ENCODE data around the gene RBFA. TPM values are rescaled to one million over a fixed set of nuclear protein-coding genes. Genes with fewer than 3 reads are reported as not detected.

RBFA gene
- polyA plus RNA-seq, 1 of the 3 experiments (the other 2 are of a cell fraction) = 57.6 TPM

DNA sequence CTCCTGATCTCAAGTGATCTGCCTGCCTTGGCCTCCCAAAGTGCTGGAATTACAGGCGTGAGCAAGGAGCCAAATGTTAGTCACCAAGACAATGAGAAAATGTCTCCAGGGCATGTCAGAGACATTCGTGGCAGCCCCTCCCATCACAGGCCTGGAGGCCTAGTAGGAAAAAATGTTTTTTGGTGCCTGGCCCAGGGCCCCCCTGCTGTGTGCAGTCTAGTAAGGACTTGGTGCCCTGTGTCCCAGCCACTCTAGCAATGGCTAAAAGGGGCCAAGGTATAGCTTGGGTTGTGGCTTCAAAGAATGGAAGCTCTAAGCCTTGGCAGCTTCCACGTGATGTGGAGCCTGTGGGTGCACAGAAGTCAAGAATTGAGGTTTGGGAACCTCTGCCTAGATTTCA lies 33.4 kb upstream of the RBFA start:
- Histone ChIP-seq H3K27me3 (ENCODE audit: insufficient read depth) (no peaks in the 10 kb centered on the region), H3K79me2 (ENCODE audit: insufficient read depth) (no peaks in the 10 kb centered on the region), H3K36me3 (replicated peaks in 1 of 2; ENCODE audit: control insufficient read depth in 1 of 2, insufficient read depth in 2 of 2, low read length in 1 of 2) (no peaks in the 10 kb centered on the region), H3K9me2 (no peaks in the 10 kb centered on the region), H3K4me2 (no peak overlapping the region), H3F3A (replicated peaks; ENCODE audit: insufficient read depth) (no peaks in the 10 kb centered on the region), H3K9ac (no peak overlapping the region), H3K9me3 (no peaks in the 10 kb centered on the region), H4K20me1 (ENCODE audit: insufficient read depth) (no peaks in the 10 kb centered on the region), H3K4me3 (ENCODE audit: low read depth in 2 of 2, low read length in 1 of 2) (no peak overlapping the region), H3K27ac (ENCODE audit: low read depth in 2 of 2, low read length in 1 of 2) (no peak overlapping the region), H3K4me1 (ENCODE audit: control insufficient read depth in 1 of 2, insufficient read depth in 2 of 2, low read depth in 1 of 2, low read length in 1 of 2) (no peaks in the 10 kb centered on the region), H2AFZ (ENCODE audit: low read depth) (no peak overlapping the region)
- ChIA-PET POLR2A (no interaction called here), CTCF (no interaction called here)
- WGBS (ENCODE audit: low lambda C conversion rate) = 28% methylated on average over 3 of the region's 3 CpGs
- TF ChIP-seq RCOR1 (IDR thresholded peaks at IDR 0.05; ENCODE audit: low read length) (no peak), GATA2 (CRISPR knock-in tag; IDR thresholded peaks at IDR 0.05) (no peak), NRF1 (IDR thresholded peaks at IDR 0.05; ENCODE audit: low read depth, low read length) (no peak)
- TF ChIP-seq, protein P1, sequence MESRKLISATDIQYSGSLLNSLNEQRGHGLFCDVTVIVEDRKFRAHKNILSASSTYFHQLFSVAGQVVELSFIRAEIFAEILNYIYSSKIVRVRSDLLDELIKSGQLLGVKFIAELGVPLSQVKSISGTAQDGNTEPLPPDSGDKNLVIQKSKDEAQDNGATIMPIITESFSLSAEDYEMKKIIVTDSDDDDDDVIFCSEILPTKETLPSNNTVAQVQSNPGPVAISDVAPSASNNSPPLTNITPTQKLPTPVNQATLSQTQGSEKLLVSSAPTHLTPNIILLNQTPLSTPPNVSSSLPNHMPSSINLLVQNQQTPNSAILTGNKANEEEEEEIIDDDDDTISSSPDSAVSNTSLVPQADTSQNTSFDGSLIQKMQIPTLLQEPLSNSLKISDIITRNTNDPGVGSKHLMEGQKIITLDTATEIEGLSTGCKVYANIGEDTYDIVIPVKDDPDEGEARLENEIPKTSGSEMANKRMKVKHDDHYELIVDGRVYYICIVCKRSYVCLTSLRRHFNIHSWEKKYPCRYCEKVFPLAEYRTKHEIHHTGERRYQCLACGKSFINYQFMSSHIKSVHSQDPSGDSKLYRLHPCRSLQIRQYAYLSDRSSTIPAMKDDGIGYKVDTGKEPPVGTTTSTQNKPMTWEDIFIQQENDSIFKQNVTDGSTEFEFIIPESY (IDR thresholded peaks at IDR 0.05; ENCODE audit: borderline replicate concordance, low read depth) = no peak
- no peak for DNase-seq

DNA sequence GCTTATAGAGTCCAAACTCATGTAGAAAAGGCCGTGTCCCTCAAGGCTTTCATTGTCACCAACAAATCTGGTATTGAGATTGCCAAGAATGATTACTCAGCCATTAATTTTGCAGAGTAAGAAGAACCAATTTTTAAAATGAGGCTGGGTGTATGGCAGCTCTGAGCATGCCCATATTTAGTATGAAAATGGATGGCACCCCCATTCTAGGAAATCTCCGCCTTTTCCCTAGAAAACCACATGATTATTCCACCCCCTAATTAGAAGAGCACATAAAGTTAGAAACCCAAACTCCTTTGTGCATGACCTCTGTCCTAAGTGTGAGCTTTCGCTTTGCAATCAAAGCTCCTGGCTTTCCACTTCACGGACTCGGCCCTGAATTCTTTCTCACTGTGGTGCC lies 31.8 kb upstream of the RBFA start:
- H3K79me2 ChIP-seq (ENCODE audit: insufficient read depth) = no peaks in the 10 kb centered on the region
- no peak overlapping the region for H3K9ac ChIP-seq
- H3K27ac ChIP-seq (ENCODE audit: low read depth in 2 of 2, low read length in 1 of 2) = no peak overlapping the region
- DNase-seq = no peak
- POLR2A ChIA-PET = no interaction called here
- no peaks in the 10 kb centered on the region for H3F3A ChIP-seq (replicated peaks; ENCODE audit: insufficient read depth)
- no peaks in the 10 kb centered on the region for H3K4me1 ChIP-seq (ENCODE audit: control insufficient read depth in 1 of 2, insufficient read depth in 2 of 2, low read depth in 1 of 2, low read length in 1 of 2)
- no peak overlapping the region for H3K4me2 ChIP-seq
- no peak for TF ChIP-seq NRF1 (IDR thresholded peaks at IDR 0.05; ENCODE audit: low read depth, low read length)
- TF ChIP-seq, protein P2, sequence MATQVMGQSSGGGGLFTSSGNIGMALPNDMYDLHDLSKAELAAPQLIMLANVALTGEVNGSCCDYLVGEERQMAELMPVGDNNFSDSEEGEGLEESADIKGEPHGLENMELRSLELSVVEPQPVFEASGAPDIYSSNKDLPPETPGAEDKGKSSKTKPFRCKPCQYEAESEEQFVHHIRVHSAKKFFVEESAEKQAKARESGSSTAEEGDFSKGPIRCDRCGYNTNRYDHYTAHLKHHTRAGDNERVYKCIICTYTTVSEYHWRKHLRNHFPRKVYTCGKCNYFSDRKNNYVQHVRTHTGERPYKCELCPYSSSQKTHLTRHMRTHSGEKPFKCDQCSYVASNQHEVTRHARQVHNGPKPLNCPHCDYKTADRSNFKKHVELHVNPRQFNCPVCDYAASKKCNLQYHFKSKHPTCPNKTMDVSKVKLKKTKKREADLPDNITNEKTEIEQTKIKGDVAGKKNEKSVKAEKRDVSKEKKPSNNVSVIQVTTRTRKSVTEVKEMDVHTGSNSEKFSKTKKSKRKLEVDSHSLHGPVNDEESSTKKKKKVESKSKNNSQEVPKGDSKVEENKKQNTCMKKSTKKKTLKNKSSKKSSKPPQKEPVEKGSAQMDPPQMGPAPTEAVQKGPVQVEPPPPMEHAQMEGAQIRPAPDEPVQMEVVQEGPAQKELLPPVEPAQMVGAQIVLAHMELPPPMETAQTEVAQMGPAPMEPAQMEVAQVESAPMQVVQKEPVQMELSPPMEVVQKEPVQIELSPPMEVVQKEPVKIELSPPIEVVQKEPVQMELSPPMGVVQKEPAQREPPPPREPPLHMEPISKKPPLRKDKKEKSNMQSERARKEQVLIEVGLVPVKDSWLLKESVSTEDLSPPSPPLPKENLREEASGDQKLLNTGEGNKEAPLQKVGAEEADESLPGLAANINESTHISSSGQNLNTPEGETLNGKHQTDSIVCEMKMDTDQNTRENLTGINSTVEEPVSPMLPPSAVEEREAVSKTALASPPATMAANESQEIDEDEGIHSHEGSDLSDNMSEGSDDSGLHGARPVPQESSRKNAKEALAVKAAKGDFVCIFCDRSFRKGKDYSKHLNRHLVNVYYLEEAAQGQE (IDR thresholded peaks at IDR 0.05; ENCODE audit: low read depth, low read length) = no peak
- no peak for TF ChIP-seq FOSL2 (IDR thresholded peaks at IDR 0.05; ENCODE audit: borderline replicate concordance, low read depth)
- TF ChIP-seq EP300 (IDR thresholded peaks at IDR 0.05; ENCODE audit: borderline replicate concordance in 1 of 2, low read depth in 1 of 2, low read length in 1 of 2) = no peak
- CTCF ChIA-PET = no interaction called here
- no peaks in the 10 kb centered on the region for H3K9me2 ChIP-seq
- no peaks in the 10 kb centered on the region for H3K9me3 ChIP-seq
- no peaks in the 10 kb centered on the region for H3K36me3 ChIP-seq (replicated peaks in 1 of 2; ENCODE audit: control insufficient read depth in 1 of 2, insufficient read depth in 2 of 2, low read length in 1 of 2)
- no peak overlapping the region for H3K4me3 ChIP-seq (ENCODE audit: low read depth in 2 of 2, low read length in 1 of 2)
- H4K20me1 ChIP-seq (ENCODE audit: insufficient read depth) = no peaks in the 10 kb centered on the region
- no peak overlapping the region for H2AFZ ChIP-seq (ENCODE audit: low read depth)
- H3K27me3 ChIP-seq (ENCODE audit: insufficient read depth) = no peaks in the 10 kb centered on the region
- WGBS (ENCODE audit: low lambda C conversion rate) = 58% methylated on average over 5 of the region's 5 CpGs
